WTC11 (cell line): ENCODE measurements around the gene PLD3. TPM values are rescaled to one million over a fixed set of nuclear protein-coding genes. Genes with fewer than 3 reads are reported as not detected.

Source experiments
- ATAC-seq: fragments of 200-7000 bp; cut with Tn5 transposase; 2 replicates; pipeline ENCODE4 v1.10.0; 2021; ENCODE audit warnings: mild to moderate bottlenecking, moderate library complexity
- CTCF ChIA-PET: fragments of 300-600 bp; sonication (Branson Sonifier 250); formaldehyde crosslinking; loops from one replicate; lab custom pipeline; 2021; ENCODE audit warnings: antibody characterized with exemption; lab: Charles Lee
- POLR2A ChIA-PET: fragments of 350-600 bp; sonication (Branson Sonifier 250); formaldehyde crosslinking; loops from one replicate; lab custom pipeline; 2021; ENCODE audit warnings: antibody characterized with exemption; lab: Charles Lee
- DNase-seq: peaks from one replicate; pipeline ENCODE4 v3.0.0; 2021; ENCODE audit warnings: low spot score
- H3K27ac Mint-ChIP-seq: 2 replicates; pipeline ENCODE4 v1.8.0; 2021; ENCODE audit warnings: mixed read lengths
- H3K27me3 Mint-ChIP-seq: 2 replicates; pipeline ENCODE4 v1.8.0; 2021; ENCODE audit warnings: low read depth, mild to moderate bottlenecking, moderate library complexity, mixed read lengths
- H3K36me3 Mint-ChIP-seq: 2 replicates; pipeline ENCODE4 v1.8.0; 2021; ENCODE audit warnings: mixed read lengths
- H3K4me1 Mint-ChIP-seq: 2 replicates; pipeline ENCODE4 v1.8.0; 2022; ENCODE audit warnings: mixed read lengths
- H3K4me3 Mint-ChIP-seq: 2 replicates; pipeline ENCODE4 v1.8.0; 2021; ENCODE audit warnings: mild to moderate bottlenecking, moderate library complexity, mixed read lengths
- H3K9me3 Mint-ChIP-seq: 2 replicates; pipeline ENCODE4 v1.8.0; 2021; ENCODE audit warnings: mixed read lengths
- ATF1 ChIP-seq: sonication (generic); formaldehyde crosslinking; IDR thresholded peaks from 2 replicates; pipeline ENCODE4 v1.8.1; 2023; ENCODE audit warnings: mild to moderate bottlenecking, moderate library complexity, missing genetic modification reagents
- CREM ChIP-seq: sonication (generic); formaldehyde crosslinking; IDR thresholded peaks from 2 replicates; pipeline ENCODE4 v1.8.1; 2022; ENCODE audit warnings: mild to moderate bottlenecking, missing genetic modification reagents, moderate library complexity
- EMX1 ChIP-seq: fragments of 250-450 bp; sonication (Bioruptor Pico); IDR thresholded peaks from 2 replicates; pipeline ENCODE4 v1.8.0; 2021; ENCODE audit warnings: mild to moderate bottlenecking
- FOXP1 ChIP-seq: sonication (generic); formaldehyde crosslinking; IDR thresholded peaks from 2 replicates; pipeline ENCODE4 v1.8.0; 2022; ENCODE audit warnings: missing genetic modification reagents, mild to moderate bottlenecking, moderate library complexity, borderline replicate concordance
- IRF2 ChIP-seq: sonication (generic); formaldehyde crosslinking; IDR thresholded peaks from 2 replicates; pipeline ENCODE4 v1.8.0; 2022; ENCODE audit warnings: low read depth, missing genetic modification reagents, borderline replicate concordance
- JAZF1 ChIP-seq: fragments of 250-450 bp; sonication (Bioruptor Pico); IDR thresholded peaks from 2 replicates; pipeline ENCODE4 v1.9.0; 2021; ENCODE audit warnings: moderate library complexity, mild to moderate bottlenecking, inconsistent platforms
- KAT7 ChIP-seq: sonication (generic); formaldehyde crosslinking; IDR thresholded peaks from 2 replicates; pipeline ENCODE4 v1.8.1; 2023; ENCODE audit warnings: missing genetic modification reagents, mild to moderate bottlenecking, borderline replicate concordance
- MXD4 ChIP-seq: fragments of 250-450 bp; sonication (Bioruptor Pico); IDR thresholded peaks from 2 replicates; pipeline ENCODE4 v1.8.0; 2021; ENCODE audit warnings: mild to moderate bottlenecking, moderate library complexity, borderline replicate concordance
- NFATC4 ChIP-seq: fragments of 250-450 bp; sonication (Bioruptor Pico); IDR thresholded peaks from 2 replicates; pipeline ENCODE4 v1.9.0; 2021; ENCODE audit warnings: mild to moderate bottlenecking
- NFE2L1 ChIP-seq: sonication (generic); formaldehyde crosslinking; IDR thresholded peaks from 2 replicates; pipeline ENCODE4 v1.8.1; 2023; ENCODE audit warnings: missing genetic modification reagents
- NR1H2 ChIP-seq: sonication (generic); formaldehyde crosslinking; IDR thresholded peaks from 2 replicates; pipeline ENCODE4 v1.9.0; 2021; ENCODE audit warnings: mild to moderate bottlenecking, moderate library complexity, missing genetic modification reagents
- NR2C2 ChIP-seq: sonication (generic); formaldehyde crosslinking; IDR thresholded peaks from 2 replicates; pipeline ENCODE4 v1.8.0; 2022; ENCODE audit warnings: mild to moderate bottlenecking, missing genetic modification reagents
- TEAD1 ChIP-seq: sonication (generic); formaldehyde crosslinking; IDR thresholded peaks from 2 replicates; pipeline ENCODE4 v1.8.0; 2022; ENCODE audit warnings: mild to moderate bottlenecking, missing genetic modification reagents
- ZNF232 ChIP-seq: sonication (generic); formaldehyde crosslinking; IDR thresholded peaks from 2 replicates; pipeline ENCODE4 v1.8.0; 2022; ENCODE audit warnings: mild to moderate bottlenecking, missing genetic modification reagents
- total RNA-seq: library from RNA; stranded (reverse); gene quantifications from 3 replicates; pipeline ENCODE4 v1.2.3, GENCODE V29; 2021
- TF ChIP-seq, protein P1 (sequence below): sonication (generic); formaldehyde crosslinking; IDR thresholded peaks from 2 replicates; pipeline ENCODE4 v1.8.0; 2023; ENCODE audit warnings: mild to moderate bottlenecking, missing genetic modification reagents
- TF ChIP-seq, protein P2 (sequence below): sonication (generic); formaldehyde crosslinking; IDR thresholded peaks from 2 replicates; pipeline ENCODE4 v1.8.1; 2022; ENCODE audit warnings: mild to moderate bottlenecking, missing genetic modification reagents, moderate library complexity, borderline replicate concordance
- TF ChIP-seq, protein P3 (sequence below): sonication (generic); formaldehyde crosslinking; IDR thresholded peaks from 2 replicates; pipeline ENCODE4 v1.8.1; 2023; ENCODE audit warnings: mild to moderate bottlenecking, missing genetic modification reagents, moderate library complexity
- TF ChIP-seq, protein P4 (sequence below): sonication (generic); formaldehyde crosslinking; IDR thresholded peaks from 2 replicates; pipeline ENCODE4 v1.8.1; 2023; ENCODE audit warnings: mild to moderate bottlenecking, missing genetic modification reagents, borderline replicate concordance

Gene PLD3
- total RNA-seq, 1 experiment from 2014 or later = 190 TPM

DNA sequence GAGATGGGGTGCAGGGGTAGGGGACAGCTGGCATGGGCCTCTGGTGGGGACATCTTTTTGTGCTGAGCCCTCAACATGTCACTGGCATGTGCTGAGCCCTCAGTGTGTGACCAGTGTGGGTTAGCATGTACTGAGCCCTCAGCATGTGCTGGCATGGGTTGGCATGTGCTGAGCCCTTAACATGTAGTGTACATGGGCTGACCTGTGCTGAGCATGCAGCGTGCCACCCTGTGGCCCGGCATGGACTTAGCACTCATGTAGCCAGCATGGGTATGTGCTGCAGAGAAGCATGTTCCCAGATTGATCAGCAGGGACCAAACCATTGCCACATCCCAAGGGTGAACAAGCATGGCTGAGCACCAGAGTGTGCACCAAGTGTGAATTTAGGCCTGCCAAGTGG lies 30.0 kb downstream of the PLD3 start:
- CTCF ChIA-PET = no interaction called here
- POLR2A ChIA-PET = no interaction called here
- TF ChIP-seq CREM (CRISPR knock-in tag) (no peak), ZNF232 (CRISPR knock-in tag) (no peak), FOXP1 (CRISPR knock-in tag) (no peak), EMX1 (CRISPR knock-in tag) (no peak), IRF2 (CRISPR knock-in tag) (no peak), JAZF1 (CRISPR knock-in tag) (no peak), NR1H2 (CRISPR knock-in tag) (no peak), MXD4 (CRISPR knock-in tag) (no peak), NFE2L1 (CRISPR knock-in tag) (no peak), ATF1 (no peak), KAT7 (CRISPR knock-in tag) (no peak), TEAD1 (CRISPR knock-in tag) (no peak), NR2C2 (CRISPR knock-in tag) (no peak), NFATC4 (CRISPR knock-in tag) (no peak)
- TF ChIP-seq, protein P1, sequence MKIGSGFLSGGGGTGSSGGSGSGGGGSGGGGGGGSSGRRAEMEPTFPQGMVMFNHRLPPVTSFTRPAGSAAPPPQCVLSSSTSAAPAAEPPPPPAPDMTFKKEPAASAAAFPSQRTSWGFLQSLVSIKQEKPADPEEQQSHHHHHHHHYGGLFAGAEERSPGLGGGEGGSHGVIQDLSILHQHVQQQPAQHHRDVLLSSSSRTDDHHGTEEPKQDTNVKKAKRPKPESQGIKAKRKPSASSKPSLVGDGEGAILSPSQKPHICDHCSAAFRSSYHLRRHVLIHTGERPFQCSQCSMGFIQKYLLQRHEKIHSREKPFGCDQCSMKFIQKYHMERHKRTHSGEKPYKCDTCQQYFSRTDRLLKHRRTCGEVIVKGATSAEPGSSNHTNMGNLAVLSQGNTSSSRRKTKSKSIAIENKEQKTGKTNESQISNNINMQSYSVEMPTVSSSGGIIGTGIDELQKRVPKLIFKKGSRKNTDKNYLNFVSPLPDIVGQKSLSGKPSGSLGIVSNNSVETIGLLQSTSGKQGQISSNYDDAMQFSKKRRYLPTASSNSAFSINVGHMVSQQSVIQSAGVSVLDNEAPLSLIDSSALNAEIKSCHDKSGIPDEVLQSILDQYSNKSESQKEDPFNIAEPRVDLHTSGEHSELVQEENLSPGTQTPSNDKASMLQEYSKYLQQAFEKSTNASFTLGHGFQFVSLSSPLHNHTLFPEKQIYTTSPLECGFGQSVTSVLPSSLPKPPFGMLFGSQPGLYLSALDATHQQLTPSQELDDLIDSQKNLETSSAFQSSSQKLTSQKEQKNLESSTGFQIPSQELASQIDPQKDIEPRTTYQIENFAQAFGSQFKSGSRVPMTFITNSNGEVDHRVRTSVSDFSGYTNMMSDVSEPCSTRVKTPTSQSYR (CRISPR knock-in tag) = no peak
- TF ChIP-seq, protein P2, sequence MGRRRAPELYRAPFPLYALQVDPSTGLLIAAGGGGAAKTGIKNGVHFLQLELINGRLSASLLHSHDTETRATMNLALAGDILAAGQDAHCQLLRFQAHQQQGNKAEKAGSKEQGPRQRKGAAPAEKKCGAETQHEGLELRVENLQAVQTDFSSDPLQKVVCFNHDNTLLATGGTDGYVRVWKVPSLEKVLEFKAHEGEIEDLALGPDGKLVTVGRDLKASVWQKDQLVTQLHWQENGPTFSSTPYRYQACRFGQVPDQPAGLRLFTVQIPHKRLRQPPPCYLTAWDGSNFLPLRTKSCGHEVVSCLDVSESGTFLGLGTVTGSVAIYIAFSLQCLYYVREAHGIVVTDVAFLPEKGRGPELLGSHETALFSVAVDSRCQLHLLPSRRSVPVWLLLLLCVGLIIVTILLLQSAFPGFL (CRISPR knock-in tag) = no peak
- TF ChIP-seq, protein P3, sequence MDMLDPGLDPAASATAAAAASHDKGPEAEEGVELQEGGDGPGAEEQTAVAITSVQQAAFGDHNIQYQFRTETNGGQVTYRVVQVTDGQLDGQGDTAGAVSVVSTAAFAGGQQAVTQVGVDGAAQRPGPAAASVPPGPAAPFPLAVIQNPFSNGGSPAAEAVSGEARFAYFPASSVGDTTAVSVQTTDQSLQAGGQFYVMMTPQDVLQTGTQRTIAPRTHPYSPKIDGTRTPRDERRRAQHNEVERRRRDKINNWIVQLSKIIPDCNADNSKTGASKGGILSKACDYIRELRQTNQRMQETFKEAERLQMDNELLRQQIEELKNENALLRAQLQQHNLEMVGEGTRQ (CRISPR knock-in tag) = no peak
- TF ChIP-seq, protein P4, sequence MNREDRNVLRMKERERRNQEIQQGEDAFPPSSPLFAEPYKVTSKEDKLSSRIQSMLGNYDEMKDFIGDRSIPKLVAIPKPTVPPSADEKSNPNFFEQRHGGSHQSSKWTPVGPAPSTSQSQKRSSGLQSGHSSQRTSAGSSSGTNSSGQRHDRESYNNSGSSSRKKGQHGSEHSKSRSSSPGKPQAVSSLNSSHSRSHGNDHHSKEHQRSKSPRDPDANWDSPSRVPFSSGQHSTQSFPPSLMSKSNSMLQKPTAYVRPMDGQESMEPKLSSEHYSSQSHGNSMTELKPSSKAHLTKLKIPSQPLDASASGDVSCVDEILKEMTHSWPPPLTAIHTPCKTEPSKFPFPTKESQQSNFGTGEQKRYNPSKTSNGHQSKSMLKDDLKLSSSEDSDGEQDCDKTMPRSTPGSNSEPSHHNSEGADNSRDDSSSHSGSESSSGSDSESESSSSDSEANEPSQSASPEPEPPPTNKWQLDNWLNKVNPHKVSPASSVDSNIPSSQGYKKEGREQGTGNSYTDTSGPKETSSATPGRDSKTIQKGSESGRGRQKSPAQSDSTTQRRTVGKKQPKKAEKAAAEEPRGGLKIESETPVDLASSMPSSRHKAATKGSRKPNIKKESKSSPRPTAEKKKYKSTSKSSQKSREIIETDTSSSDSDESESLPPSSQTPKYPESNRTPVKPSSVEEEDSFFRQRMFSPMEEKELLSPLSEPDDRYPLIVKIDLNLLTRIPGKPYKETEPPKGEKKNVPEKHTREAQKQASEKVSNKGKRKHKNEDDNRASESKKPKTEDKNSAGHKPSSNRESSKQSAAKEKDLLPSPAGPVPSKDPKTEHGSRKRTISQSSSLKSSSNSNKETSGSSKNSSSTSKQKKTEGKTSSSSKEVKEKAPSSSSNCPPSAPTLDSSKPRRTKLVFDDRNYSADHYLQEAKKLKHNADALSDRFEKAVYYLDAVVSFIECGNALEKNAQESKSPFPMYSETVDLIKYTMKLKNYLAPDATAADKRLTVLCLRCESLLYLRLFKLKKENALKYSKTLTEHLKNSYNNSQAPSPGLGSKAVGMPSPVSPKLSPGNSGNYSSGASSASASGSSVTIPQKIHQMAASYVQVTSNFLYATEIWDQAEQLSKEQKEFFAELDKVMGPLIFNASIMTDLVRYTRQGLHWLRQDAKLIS (CRISPR knock-in tag) = no peak

More for the DNA sequence above, 30.0 kb downstream of the PLD3 start:
- Mint-ChIP-seq H3K4me3 (no peak overlapping the region), H3K27ac (no peak overlapping the region), H3K9me3 (no peaks in the 10 kb centered on the region), H3K27me3 (no peaks in the 10 kb centered on the region), H3K36me3 (peaks cover 15% of the 10 kb centered on the region), H3K4me1 (no peaks in the 10 kb centered on the region)
- ATAC-seq (no peak), DNase-seq (no peak)
